GM03348 (cell line): ENCODE measurements around the gene TIAM2.
"Not testable (repeated sequence)": the region's sequence is repeated elsewhere in the genome, so short reads cannot be mapped to it uniquely, and the experiment has no call there.

ENCODE experiments used
- DNase-seq: peaks from one replicate; pipeline ENCODE4 v3.0.0; 2012; ENCODE audit warnings: low spot score

TIAM2 gene

DNA sequence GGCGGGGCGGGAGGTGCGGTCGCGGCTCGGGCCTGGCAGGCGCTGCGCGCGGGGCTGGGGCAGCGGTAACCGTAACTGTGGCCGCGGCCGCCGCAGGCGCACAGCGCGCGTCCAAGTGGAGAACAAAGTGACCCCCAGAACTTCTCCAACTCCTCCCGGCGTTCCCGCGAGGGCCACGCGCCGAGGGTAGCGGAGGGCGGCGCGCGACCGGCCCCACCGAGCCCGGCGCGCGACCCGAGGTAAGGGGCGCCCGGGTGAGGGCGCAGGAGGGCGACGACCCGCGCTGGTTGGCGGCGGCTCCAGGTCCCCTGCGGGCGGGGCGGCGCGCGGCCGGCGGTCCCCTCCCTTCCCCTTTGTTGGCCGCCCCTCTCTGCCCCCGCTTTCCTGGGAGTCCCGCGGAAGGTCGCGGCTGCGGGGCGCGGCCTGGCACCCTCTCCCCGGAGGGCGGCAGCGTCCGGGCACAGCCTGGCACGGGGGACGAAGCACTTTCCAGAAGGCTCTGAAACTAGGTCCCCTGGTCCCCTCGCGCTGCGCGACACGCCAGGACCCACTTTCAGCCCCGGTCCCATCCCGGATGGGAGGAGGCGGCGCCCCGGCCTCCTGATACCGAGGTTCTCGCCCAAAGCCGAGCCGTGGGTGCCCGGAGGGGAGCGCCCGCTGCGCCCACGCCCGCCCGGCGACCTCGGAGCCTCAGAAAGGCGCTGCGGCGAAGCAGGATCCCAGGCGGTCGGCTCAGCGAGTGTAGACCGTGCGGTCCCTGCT lies at the start of gene TIAM2:
Gene TIAM2 (plus strand): TSS at position 62 of the 762 bp plus-strand sequence. CDS start 133,909 bp downstream, outside the sequence.
- peak; percentile 79 for DNase-seq

DNA sequence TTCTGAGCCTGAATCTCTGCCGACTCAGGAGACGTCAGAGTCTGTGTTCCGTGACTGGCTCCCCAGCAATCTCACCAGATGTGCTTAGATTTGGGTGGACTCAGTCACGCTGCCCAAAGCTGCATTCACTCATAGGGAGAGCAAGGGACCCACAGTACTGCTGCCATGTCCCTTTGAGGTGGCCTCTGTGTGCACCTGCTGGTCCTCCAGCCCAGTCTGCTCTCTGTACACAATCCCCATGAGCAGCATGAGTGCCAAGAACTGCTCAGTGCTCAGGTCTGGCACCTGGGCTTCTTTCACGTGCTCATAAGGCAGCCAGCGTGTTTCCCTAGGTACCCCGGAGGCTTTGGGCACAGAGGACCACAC lies 44.2 kb upstream of the TIAM2 start:
- DNase-seq, result no peak

DNA sequence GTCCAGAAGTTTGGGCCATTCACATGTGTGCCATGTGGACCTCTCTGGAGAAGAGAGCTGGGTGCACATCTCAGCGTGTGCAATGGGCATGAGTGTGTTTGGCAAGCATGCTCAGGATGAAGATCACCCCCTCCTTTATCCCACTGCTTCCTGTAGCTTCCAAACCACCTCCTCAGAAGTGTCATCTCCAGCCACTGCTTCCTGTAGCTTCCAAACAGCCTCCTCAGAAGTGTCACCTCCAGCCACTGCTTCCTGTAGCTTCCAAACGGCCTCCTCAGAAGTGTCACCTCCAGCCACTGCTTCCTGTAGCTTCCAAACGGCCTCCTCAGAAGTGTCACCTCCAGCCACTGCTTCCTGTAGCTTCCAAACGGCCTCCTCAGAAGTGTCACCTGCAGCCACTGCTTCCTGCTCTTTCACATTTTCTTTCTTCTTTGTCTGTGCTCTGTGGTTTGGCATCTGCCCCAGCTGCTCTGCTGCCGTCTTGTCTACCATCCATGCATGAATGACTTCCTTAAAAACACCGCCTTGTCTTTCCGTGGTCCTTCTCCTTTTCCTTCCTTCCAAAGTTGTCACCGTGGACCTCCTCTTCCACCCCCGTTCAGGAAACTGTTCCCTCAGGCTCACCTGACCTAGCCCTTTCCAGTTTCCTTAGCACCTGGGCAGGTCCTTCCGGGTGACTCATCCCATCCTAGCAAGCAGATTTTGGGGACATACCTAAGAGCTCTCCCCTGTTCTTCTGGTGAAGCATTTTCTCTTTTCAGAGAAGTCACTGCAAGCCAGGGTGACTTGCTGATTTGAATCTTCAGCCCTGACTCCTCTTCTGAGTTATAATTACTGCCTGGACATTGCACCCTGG lies 43.5 kb upstream of the TIAM2 start:
- DNase-seq, result no peak

DNA sequence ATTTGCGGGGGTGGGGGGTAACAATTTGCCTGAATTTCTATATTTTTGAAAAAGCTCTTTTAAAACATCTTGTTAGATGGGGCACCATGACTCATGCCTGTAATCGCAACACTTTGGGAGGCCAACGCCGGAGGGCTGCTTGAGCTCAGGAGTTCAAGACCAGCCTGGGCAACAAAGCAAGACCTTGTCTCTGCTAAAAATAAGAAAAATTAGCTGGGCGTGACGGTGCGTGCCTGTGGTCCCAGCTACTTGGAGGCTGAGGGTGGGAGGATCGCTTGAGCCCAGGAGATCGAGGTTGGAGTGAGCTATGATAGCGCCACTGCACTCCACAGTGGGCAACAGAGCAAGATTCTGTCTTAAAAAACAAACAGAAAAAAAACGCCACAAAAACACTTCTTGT lies 41.5 kb upstream of the TIAM2 start:
- no peak for DNase-seq

DNA sequence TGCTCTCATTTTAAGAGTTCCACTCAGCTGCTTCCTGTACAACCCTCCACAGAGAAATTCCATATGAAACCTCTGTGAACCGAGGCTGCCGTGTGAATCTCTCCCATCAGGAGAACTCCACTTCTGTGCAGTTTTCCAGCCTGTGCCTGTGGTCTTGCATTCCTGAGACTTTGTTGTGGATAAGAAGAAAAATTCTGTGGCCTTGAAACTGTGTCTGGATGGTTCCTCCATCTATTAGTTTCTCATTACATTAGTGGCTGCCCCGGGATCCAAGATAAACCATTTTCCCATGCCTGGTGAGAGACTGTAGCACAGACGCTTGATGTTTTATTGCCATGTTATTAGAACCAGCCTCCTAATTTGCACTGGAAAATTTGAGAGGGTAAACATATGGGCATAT lies 40.8 kb upstream of the TIAM2 start:
- no peak for DNase-seq

DNA sequence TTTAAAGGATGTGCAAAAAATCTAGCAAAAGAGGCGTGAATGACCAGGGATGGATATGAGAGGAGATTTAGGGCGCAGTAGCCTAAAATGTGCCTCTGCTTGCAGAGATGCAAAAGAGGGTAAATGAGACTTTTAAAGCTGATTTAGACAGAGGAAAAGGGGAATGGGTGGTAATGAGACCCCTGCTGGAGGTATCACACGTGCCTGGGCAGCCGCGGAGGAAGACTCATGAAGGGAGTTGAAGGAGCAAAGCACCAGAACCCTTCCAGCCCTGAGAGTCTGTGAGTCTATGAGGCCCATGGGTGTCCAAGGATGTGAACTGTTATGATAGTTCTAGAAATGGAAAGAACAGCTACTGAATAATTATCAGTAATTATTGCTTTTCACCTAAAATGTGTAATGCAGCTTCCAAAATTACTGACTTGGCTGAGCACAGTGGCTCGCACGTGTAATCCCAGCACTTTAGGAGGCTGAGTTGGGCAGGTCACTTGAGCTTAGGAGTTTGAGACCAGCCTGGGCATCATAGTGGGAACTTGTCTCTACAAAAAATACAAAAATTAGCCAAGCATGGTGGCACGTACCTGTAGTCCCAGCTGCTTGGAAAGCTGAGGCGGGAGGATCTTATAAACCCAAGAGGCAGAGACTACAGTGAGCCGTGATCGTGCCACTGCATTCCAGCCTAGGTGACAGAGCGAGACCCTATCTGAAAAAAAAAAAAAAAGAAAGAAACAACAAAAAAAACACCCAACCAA lies 38.2 kb upstream of the TIAM2 start:
- no peak for DNase-seq

DNA sequence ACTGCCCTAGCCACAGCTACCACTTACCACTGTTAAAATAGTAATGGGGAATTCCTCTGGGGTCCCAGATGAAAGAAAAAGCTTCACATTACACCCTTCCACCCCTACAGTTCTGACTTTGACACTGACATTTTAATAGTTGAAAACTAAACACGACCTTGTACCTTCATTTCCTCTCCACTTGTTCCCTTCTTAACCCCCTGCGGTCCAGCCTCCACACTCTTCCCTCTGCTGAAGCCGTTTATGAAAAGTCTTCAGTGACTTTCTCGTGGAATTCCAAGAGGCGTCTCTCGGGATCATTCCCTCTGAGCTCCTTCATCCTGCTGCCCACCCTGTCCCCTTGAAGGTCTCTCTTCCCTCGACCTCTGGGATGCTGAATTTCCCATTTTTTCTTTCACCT lies 36.6 kb upstream of the TIAM2 start:
- DNase-seq, result no peak

DNA sequence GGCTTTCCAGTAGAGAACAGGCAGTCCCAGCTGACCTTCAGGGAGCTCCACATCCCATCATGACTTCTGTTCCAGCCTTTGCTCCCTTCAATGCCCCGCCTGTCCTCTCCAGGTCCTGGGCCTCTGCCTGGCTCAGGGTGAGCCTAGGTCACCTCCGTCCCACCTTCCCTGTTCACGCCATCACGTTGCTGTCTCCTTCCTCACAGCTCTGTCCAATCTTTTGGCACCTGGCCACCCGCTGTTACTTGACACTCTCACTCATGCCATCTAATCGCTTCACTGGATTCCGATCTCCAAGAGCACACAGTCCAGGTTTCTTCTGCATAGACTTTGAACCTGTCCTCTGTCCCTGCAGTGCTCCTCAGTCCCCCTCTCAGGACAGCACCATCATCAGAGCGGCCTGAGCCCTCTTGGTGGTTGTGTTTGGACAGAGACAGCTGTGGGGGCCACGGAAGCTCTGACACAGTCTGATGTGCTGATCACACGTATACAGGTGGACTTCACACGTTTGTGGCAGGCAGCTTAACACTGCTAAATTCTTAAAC lies 34.7 kb upstream of the TIAM2 start:
- no peak for DNase-seq

DNA sequence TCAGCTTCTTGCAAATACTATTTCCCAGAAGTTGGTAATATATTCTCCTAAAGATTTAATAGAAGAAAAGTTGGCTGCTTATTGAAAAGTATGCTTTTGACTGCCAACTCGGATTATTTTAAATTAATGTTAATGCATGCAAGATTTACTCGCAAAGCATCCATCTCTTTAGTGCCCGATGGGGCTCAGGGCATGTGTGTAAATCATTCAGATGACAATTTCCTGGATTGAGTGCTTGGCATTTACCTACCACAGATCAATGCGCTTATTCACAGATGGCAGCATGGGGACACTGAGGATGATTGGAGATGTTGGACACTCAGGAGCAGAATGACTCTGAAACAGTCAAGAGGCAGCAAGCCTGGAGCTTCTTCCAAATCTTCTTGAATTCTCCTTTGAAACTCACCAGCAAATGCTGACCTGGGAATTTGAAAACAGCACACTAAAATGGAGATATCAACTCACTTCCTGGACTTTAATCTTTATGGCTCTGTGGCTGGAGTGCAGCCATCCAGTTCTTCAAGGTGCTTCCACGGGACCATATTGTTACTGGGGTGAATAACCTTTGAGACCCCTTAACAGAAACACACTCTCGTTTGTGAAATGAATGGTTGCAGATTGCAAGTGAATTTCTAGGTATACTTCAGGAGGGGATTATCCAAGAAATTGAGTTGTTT lies 34.1 kb upstream of the TIAM2 start:
- no peak for DNase-seq

DNA sequence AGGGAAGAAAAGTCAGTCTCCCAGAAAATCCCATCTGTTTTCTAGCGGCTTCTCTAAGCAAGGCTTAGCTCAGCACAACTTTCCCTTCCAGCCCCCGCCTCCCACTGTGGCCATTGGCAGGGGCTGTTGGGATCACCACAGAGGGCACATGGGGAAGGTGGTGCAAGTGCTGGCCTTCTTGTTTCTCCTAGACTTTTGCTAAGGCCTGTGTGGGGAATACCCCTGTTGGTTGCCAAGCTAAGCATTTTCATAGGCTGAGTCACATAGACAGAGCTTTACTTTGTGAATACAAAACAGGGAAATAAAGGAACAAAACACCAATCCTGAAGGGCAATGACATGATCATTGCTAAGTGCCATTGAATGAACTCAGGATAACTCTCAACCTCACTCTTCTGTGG lies 32.4 kb upstream of the TIAM2 start:
- DNase-seq, result peak; percentile 87

DNA sequence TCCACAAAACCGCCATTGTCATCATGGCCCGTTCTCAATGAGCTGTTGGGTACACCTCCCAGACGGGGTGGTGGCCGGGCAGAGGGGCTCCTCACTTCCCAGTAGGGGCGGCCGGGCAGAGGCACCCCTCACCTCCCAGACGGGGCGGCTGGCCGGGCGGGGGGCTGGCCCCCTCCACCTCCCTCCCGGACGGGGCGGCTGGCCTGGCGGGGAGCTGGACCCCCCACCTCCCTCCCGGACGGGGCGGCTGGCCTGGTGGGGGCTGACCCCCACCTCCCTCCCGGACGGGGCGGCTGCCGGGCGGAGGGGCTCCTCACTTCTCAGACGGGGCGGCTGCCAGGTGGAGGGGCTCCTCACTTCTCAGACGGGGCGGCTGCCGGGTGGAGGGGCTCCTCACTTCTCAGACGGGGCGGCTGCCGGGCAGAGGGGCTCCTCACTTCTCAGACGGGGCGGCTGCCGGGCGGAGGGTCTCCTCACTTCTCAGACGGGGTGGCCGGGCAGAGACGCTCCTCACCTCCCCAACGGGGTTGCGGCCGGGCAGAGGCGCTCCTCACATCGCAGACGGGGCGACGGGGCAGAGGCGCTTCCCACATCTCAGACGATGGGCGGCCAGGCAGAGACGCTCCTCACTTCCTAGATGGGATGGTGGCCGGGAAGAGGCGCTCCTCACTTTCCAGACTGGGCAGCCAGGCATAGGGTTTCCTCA lies 28.9 kb upstream of the TIAM2 start:
- DNase-seq, result not testable (repeated sequence)

DNA sequence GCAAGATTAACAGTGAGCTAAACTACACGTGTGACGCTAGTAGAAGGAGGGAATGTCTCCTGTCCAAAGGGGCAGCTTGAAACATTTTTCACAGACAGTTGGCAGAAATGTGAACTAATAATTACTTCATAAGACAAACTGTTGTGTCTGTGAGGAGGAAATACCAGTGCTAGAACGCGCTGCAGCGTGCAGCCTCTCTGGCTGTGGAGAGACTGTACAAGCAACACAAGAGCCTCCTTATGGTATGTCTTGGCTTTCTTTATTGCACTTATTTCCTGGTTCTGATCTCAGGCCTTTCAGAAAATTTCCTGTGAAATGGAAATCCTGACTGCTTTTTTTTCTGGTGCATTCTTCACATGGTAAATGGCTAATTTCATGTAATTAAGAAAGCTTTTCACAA lies 25.3 kb upstream of the TIAM2 start:
- DNase-seq, result peak; percentile 29

DNA sequence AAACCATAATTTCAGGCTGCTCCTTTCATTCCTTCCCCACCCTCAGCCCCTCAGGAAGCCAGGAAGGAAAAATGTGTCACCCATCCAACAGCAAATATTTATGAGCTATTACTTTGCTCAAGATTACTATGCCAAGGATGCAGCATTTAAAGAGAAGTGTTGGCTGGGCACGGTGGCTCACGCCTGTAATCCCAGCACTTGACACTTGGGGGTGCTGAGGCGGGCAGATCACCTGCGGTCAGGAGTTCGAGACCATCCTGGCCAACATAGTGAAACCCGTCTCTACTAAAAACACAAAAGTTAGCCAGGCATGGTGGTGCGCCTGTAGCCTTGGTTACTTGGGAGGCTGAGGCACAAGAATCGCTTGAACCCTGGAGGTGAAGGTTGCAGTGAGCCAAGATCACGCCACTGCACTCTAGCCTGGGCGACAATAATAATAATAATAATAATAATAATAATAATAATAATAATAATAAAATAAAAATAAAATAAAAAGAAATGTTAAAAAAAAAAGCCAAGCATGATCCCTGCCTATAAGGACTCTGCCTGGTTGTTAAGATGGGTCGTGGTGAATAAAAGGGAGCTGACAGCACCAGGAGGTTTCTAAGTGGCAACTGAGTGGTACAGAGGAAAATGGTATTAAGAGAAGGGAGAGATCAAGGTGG lies 20.5 kb upstream of the TIAM2 start:
- DNase-seq, result no peak

DNA sequence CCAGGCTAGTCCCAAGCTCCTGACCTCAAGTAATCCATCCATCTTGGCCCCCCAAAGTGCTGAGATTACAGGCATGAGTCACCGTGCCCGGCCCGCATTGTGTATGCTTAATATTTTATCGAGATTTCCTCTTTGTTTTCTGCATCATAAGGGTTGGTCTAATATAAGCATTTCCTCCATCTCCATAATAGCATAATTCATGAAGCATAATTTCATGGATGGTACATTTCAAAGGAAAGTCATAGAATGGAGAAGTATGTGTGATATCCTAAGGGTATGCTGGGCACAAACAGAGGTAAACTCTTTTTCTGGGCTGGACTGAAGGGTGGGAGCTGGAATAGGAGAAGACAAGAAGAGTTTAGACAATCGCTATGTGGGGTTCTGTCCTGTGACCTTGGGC lies 17.5 kb upstream of the TIAM2 start:
- no peak for DNase-seq

DNA sequence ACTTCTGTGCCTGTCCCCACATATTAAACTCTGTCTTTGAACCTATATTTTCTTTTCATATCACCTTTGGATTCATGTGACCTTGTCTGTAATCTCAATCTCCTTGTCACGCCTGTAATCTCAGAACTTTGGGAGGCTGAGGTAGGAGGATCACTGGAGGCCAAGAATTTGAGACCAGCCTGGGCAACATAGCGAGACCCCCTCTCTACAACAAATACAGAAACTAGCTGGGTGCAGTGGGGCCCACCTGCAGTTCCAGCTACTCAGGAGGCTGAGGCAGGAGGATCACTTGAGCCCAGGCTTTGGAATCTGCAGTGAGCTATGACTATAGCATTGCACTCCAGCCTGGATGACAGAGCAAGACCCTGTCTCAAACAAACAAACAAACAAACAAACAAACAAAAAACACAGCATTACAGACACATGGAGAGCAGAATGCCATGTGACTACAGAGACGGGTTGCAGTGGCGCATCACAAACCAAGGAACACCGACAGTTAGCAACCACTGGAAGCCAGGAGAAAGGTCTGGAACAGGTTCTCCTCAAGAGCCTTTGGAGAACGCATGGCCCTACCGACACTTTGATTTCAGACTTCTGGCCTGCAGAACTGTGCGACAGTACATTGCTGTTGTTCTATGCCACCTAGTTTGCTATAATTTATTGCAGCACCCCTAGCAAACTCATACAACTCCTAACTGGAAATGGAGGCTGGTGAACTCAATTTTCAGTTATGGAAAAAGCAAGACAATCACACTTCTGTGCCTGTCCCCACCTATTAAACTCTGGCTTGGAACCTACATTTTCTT lies 14.6 kb upstream of the TIAM2 start:
- no peak for DNase-seq

DNA sequence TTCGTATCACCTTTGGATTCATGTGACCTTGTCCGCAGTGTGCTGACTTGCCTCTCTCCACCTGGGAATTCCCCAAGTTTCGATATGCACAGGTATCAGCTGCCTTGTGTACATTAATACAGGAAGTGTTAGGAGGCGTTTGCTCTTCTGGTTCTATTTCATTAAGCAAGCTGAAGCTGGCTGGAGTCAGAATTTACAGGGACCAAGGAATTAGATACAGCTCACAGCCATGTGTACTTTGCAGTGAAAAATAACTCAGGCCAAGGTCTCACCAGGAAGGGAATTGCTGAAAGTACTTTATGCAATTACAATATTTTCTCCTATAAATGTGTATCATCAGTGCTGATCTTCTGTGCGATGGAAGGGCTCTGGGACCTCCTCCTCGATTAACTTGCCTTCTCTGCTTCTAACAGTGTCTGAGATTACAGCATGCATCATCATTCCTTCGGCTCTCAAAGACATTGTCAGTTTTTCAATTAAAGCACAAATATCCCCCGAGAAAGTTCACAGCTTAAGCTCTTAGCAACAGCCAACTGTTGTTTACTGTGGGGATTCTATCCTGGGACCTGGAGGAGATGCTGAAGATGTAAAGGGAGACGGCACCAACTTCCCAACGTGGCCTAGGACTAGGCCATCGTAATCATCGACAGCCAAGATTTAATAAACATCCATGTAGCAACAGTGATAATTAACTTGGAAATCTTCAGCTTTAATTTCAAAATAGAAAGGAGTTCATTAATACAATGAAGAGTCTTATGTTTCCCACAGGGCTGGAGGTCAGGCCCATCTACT lies 13.8 kb upstream of the TIAM2 start:
- DNase-seq, result no peak

DNA sequence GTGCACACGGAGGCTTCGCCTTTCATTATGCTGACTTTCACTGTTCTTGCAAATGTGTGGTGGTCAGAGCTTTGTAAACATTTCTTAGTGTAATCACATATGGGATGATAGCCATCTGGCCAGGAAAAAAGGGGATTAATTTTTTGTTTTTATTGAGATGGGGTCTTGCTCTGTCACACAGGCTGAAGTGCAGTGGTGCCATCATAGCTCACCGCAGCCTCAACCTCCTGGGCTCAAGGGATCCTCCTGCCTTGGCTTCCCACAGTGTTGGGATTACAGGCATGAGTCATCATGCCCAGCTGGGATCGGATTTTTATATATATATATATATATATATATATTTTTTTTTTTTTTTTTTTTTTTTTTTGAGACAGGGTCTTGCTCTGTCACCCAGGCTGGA lies 11.0 kb upstream of the TIAM2 start:
- no peak for DNase-seq

DNA sequence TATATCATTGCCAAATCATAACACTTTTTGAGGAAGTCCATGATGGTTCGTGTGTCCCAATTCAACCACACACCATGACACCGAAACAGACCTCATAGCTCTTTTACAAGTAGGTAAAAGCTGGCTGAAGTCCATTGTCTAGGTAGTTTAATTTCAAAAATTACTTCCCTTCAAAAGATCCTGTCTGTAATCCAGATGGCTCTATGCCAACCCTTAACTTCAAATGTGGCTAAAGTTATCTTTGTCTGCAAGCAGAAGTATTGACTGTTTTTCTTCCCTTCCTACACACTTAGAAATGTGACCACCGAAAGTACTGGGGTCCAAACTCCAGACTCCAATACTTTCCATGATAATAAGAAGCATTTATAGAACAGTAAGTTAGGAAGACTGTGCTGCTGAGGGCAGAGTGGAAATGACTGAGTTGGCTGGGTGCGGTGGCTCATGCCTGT lies 8.3 kb upstream of the TIAM2 start:
- DNase-seq, result no peak

DNA sequence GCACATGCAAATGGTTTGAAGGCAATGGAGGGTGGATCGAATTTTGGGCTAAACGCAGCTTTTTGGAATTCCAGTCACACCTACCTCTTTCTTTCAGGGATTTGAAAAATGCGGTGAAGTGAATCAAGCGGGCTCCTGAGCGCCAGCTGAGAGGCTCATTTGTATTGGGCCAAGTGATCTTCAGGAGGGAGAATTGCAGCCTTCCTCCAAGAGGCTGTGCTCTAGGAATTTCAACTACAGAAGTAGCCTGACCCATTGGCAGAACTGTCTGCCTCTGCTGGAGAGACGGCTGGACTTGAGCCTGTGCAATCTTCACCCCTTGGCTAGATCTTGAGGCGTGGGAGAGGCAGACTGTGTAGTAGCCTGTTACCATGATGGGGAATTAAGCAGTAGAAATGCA lies 5.7 kb upstream of the TIAM2 start:
- DNase-seq, result no peak
